HepG2 (cell line): ENCODE measurements around the gene IFIT3. TPM values are rescaled to one million over a fixed set of nuclear protein-coding genes. Genes with fewer than 3 reads are reported as not detected.

Experiments
- ATAC-seq: fragments of 200-7000 bp; cut with Tn5 transposase; 3 replicates; pipeline ENCODE4 v1.9.1; 2020; ENCODE audit warnings: mild to moderate bottlenecking, moderate library complexity
- BruUV-seq: library from RNA; stranded (reverse); fragments of 400-500 nt; replicated peaks from 2 replicates; lab custom pipeline; 2021; lab: Mats Ljungman, UMichigan
- CTCF ChIA-PET: fragments of 300-600 bp; formaldehyde crosslinking; extraction: SDS; loops from one replicate; lab custom pipeline; 2021; ENCODE audit warnings: low total read pairs, inconsistent platforms, low intra/inter-chr PET ratio; lab: Yijun Ruan, JAX
- POLR2A ChIA-PET: fragments of 350-600 bp; sonication (Branson Sonifier 250); formaldehyde crosslinking; loops from one replicate; lab custom pipeline; 2020; ENCODE audit warnings: antibody characterized with exemption, inconsistent platforms; lab: Yijun Ruan, JAX
- DNase-seq: peaks from one replicate; pipeline ENCODE4 v3.0.0-alpha.2; 2015; ENCODE audit warnings: low spot score
- FAIRE-seq: peaks from 3 replicates; lab custom pipeline; 2011; peaks lifted over from hg19 to GRCh38; lab: Jason Lieb, UNC
- H2AFZ ChIP-seq: one replicate; pipeline ENCODE4 v1.6.1; 2011; ENCODE audit warnings: low read length, inconsistent platforms
- H3K27ac ChIP-seq: fragments of 300-600 bp; 3 replicates; pipeline ENCODE4 v1.8.0; 2011; ENCODE audit warnings: mixed run types, mild to moderate bottlenecking, mixed read lengths, low read length, inconsistent platforms; ENCODE audit not compliant: insufficient read depth; ENCODE audit errors: extremely low read length
- H3K27me3 ChIP-seq, 2 experiments: fragments of 200-600 bp in 1 of 2; 2 replicates in 1 of 2; 3 replicates in 1 of 2; pipeline versions ENCODE4 v1.6.0 to v1.8.0; 2011; ENCODE audit warnings: low read length in 2 of 2, mild to moderate bottlenecking in 2 of 2, moderate library complexity in 2 of 2, inconsistent platforms in 1 of 2; ENCODE audit not compliant: insufficient read depth in 2 of 2, control insufficient read depth in 1 of 2
- H3K36me3 ChIP-seq, 2 experiments: fragments of 200-600 bp in 1 of 2; replicated peaks in 1 of 2; 2 replicates in 1 of 2; 3 replicates in 1 of 2; pipeline versions ENCODE4 v1.5.1 to v1.8.0; 2011; ENCODE audit warnings: low read length in 2 of 2, inconsistent platforms in 1 of 2; ENCODE audit not compliant: insufficient read depth in 2 of 2, control insufficient read depth in 1 of 2
- H3K4me1 ChIP-seq: 2 replicates; pipeline ENCODE4 v1.5.1; 2012; ENCODE audit warnings: low read length, inconsistent platforms; ENCODE audit not compliant: insufficient read depth
- H3K4me2 ChIP-seq: 2 replicates; pipeline ENCODE4 v1.6.0; 2011; ENCODE audit warnings: low read depth, low read length, inconsistent platforms
- H3K4me3 ChIP-seq, 3 experiments: fragments of 200-600 bp in 1 of 3; sonication (generic), shearing (Covaris generic) in 1 of 3; replicated peaks in 1 of 3; 2 replicates each; pipeline ENCODE4 v1.5.1; 2011 to 2016; ENCODE audit warnings: low read length in 3 of 3, inconsistent platforms in 2 of 3, low read depth in 2 of 3, mild to moderate bottlenecking in 2 of 3, control low read depth in 1 of 3, mixed read lengths in 1 of 3; ENCODE audit not compliant: insufficient read depth in 1 of 3
- H3K79me2 ChIP-seq: one replicate; pipeline ENCODE4 v1.6.1; 2011; ENCODE audit warnings: low read length, inconsistent platforms; ENCODE audit not compliant: insufficient read depth
- H3K9ac ChIP-seq: 2 replicates; pipeline ENCODE4 v1.6.0; 2011; ENCODE audit warnings: mild to moderate bottlenecking, low read depth, low read length, inconsistent platforms; ENCODE audit not compliant: insufficient read depth
- H3K9me3 ChIP-seq: 2 replicates; pipeline ENCODE4 v1.5.1; 2012; ENCODE audit warnings: mild to moderate bottlenecking, low read length
- H4K20me1 ChIP-seq: 2 replicates; pipeline ENCODE4 v1.6.0; 2011; ENCODE audit warnings: inconsistent platforms, mild to moderate bottlenecking, low read length, moderate library complexity; ENCODE audit not compliant: insufficient read depth
- ATF7-NPFF ChIP-seq: sonication (generic); formaldehyde crosslinking; IDR thresholded peaks from 2 replicates; pipeline ENCODE4 v1.8.1; 2023; ENCODE audit warnings: mild to moderate bottlenecking, low read depth, missing genetic modification reagents, moderate library complexity
- DNMT1 ChIP-seq: sonication (generic); formaldehyde crosslinking; IDR thresholded peaks from 2 replicates; pipeline ENCODE4 v1.5.1; 2020; ENCODE audit warnings: mild to moderate bottlenecking, missing genetic modification reagents
- ELF3 ChIP-seq: IDR thresholded peaks from 2 replicates; pipeline ENCODE4 v1.6.1; 2016; ENCODE audit warnings: missing genetic modification reagents, missing compliant biosample characterization
- HHEX ChIP-seq: IDR thresholded peaks from 2 replicates; pipeline ENCODE4 v1.6.1; 2016; ENCODE audit warnings: control low read depth
- KAT2B ChIP-seq: fragments of 150-350 bp; IDR thresholded peaks from 2 replicates; pipeline ENCODE4 v1.6.1; 2014; ENCODE audit warnings: low read depth, low read length, borderline replicate concordance
- NONO ChIP-seq, 2 experiments: fragments of 450-650 bp in 1 of 2; sonication (generic) in 1 of 2; formaldehyde crosslinking in 1 of 2; IDR thresholded peaks in 1 of 2; conservative IDR thresholded peaks in 1 of 2; 2 replicates each; pipeline versions ENCODE4 v1.6.1 to v1.8.0; 2017 to 2022; ENCODE audit warnings: mild to moderate bottlenecking in 1 of 2, missing genetic modification reagents in 1 of 2, moderate library complexity in 1 of 2
- TOPORS ChIP-seq: sonication (generic); formaldehyde crosslinking; IDR thresholded peaks from 2 replicates; pipeline ENCODE4 v1.8.0; 2023; ENCODE audit warnings: mild to moderate bottlenecking, missing genetic modification reagents
- ZNF180 ChIP-seq: sonication (generic); formaldehyde crosslinking; IDR thresholded peaks from 2 replicates; pipeline ENCODE4 v1.4.0; 2020; ENCODE audit warnings: low read depth, missing genetic modification reagents, borderline replicate concordance
- ZNF275 ChIP-seq: sonication (generic); formaldehyde crosslinking; IDR thresholded peaks from 2 replicates; pipeline ENCODE4 v1.8.0; 2022; ENCODE audit warnings: missing genetic modification reagents, mild to moderate bottlenecking, inconsistent platforms, borderline replicate concordance
- ZNF572 ChIP-seq: sonication (generic); formaldehyde crosslinking; IDR thresholded peaks from 2 replicates; pipeline ENCODE4 v1.5.1; 2020; ENCODE audit warnings: mild to moderate bottlenecking, missing genetic modification reagents
- ZNF616 ChIP-seq: sonication (generic); formaldehyde crosslinking; IDR thresholded peaks from 2 replicates; pipeline ENCODE4 v1.5.0; 2020; ENCODE audit warnings: low read depth, mild to moderate bottlenecking, missing genetic modification reagents
- WGBS: methylation state at CpG from one replicate; pipeline ENCODE4 v1.1.6; 2017; ENCODE audit warnings: low lambda C conversion rate; 5-methylcytosine and 5-hydroxymethylcytosine counted together
- in situ Hi-C: cut with HindIII; loops from 2 replicates; pipeline ENCODE4 v1.10.0; 2017; ENCODE audit warnings: low pct_unique_long_range_greater_than_20kb; ENCODE audit not compliant: extremely low pct_ligation_motif_present
- intact Hi-C: fragments of 100-400 bp; cut with micrococcal nuclease; formaldehyde crosslinking; loops from one replicate; pipeline ENCODE4 v1.10.0; 2022; ENCODE audit not compliant: unreplicated experiment
- polyA plus RNA-seq, 8 experiments: library from polyadenylated mRNA; depleted of rRNA in 3 of 8; stranded (reverse) in 7 of 8; unstranded in 1 of 8; fragments of >200 nt; fragmentation: Illumina TruSeq in 4 of 8; extraction: Trizol in 4 of 8; gene quantifications; 2 replicates each; pipeline versions ENCODE4 v1.2.1 to v1.2.3, GENCODE V29; 2011 to 2016; ENCODE audit warnings: low read depth in 4 of 8, missing spikeins in 1 of 8, mixed read lengths in 1 of 8; ENCODE audit not compliant: insufficient read depth in 1 of 8
- total RNA-seq, 5 experiments: library from RNA; depleted of rRNA; stranded (reverse); fragments of >200 nt; fragmentation: Illumina TruSeq; extraction: Trizol; gene quantifications; 2 replicates each; pipeline ENCODE4 v1.2.3, GENCODE V29; 2016; ENCODE audit warnings: low read depth in 1 of 5
- TF ChIP-seq, protein P1 (sequence below): IDR thresholded peaks from 2 replicates; pipeline ENCODE4 v1.6.1; 2016; ENCODE audit warnings: missing compliant biosample characterization, missing genetic modification reagents, borderline replicate concordance
- TF ChIP-seq, protein P2 (sequence below): sonication (generic); formaldehyde crosslinking; IDR thresholded peaks from 2 replicates; pipeline ENCODE4 v1.4.0; 2020; ENCODE audit warnings: low read depth, mild to moderate bottlenecking, missing genetic modification reagents

The IFIT3 gene
- total and polyA plus RNA-seq, 2 of the 13 experiments (the other 11 are each of a cell fraction or from before 2014, with no cell fraction given), result 0.48 to 3.1 TPM

GRCh38 chr10:89357096-89357495 is 29.3 kb downstream of the IFIT3 start:
- no peaks in the 10 kb centered on the region for H3K36me3 ChIP-seq
- H3K9ac ChIP-seq, result no peak overlapping the region
- 50% methylated on average over 1 of the region's 1 CpG for WGBS
- no peaks in the 10 kb centered on the region for H3K9me3 ChIP-seq
- H3K27ac ChIP-seq, result no peak overlapping the region
- TF ChIP-seq HHEX, result no peak
- TF ChIP-seq DNMT1, result no peak
- no peak for TF ChIP-seq ZNF616 (CRISPR knock-in tag)
- TF ChIP-seq ZNF572, result no peak
- TF ChIP-seq, protein P1, sequence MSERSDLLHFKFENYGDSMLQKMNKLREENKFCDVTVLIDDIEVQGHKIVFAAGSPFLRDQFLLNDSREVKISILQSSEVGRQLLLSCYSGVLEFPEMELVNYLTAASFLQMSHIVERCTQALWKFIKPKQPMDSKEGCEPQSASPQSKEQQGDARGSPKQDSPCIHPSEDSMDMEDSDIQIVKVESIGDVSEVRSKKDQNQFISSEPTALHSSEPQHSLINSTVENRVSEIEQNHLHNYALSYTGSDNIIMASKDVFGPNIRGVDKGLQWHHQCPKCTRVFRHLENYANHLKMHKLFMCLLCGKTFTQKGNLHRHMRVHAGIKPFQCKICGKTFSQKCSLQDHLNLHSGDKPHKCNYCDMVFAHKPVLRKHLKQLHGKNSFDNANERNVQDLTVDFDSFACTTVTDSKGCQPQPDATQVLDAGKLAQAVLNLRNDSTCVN (CRISPR knock-in tag), result no peak
- H3K4me1 ChIP-seq, result peaks cover 14% of the 10 kb centered on the region
- H3K4me2 ChIP-seq, result no peak overlapping the region
- FAIRE-seq (no peak), DNase-seq (no peak), ATAC-seq (no peak)
- H3K27me3 ChIP-seq, result no peaks in the 10 kb centered on the region
- no peaks in the 10 kb centered on the region for H4K20me1 ChIP-seq
- CTCF ChIA-PET, result no interaction called here
- H3K4me3 ChIP-seq, result no peak overlapping the region
- no TSS peak for BruUV-seq
- H3K79me2 ChIP-seq, result no peaks in the 10 kb centered on the region
- H2AFZ ChIP-seq, result no peak overlapping the region
- in situ Hi-C loops (no loop called here), intact Hi-C loops (loop anchor here (5.0 kb wide), 1 partner anchor 1085 kb away; no protein-coding TSS in a partner anchor)
- POLR2A ChIA-PET, result no interaction called here

- H3K4me3 ChIP-seq, result no peak overlapping the region
- DNase-seq (no peak), ATAC-seq (no peak), FAIRE-seq (no peak)
- no peak overlapping the region for H3K4me2 ChIP-seq
- CTCF ChIA-PET, result no interaction called here
- 66% methylated on average over 2 of the region's 2 CpGs for WGBS
- no peak overlapping the region for H3K9ac ChIP-seq
- H4K20me1 ChIP-seq, result no peaks in the 10 kb centered on the region
- no peaks in the 10 kb centered on the region for H3K79me2 ChIP-seq
- POLR2A ChIA-PET, result no interaction called here
- no peak overlapping the region for H3K27ac ChIP-seq
- H3K36me3 ChIP-seq, result no peaks in the 10 kb centered on the region
- H3K4me1 ChIP-seq, result peaks cover 5% of the 10 kb centered on the region
- no peaks in the 10 kb centered on the region for H3K9me3 ChIP-seq
- no peaks in the 10 kb centered on the region for H3K27me3 ChIP-seq
- BruUV-seq, result no TSS peak
- no peak overlapping the region for H2AFZ ChIP-seq
- in situ Hi-C loops, result no loop called here
- intact Hi-C loops, result loop anchor here (2.0 to 5.0 kb wide), 2 partner anchors 15 to 1084 kb away; no protein-coding TSS in a partner anchor
- TF ChIP-seq KAT2B (no peak), ATF7-NPFF (CRISPR knock-in tag) (no peak), NONO (IDR thresholded peaks at IDR 0.05) (no peak), NONO (CRISPR knock-in tag; conservative IDR thresholded peaks at IDR 0.05) (no peak), ELF3 (no peak), ZNF180 (CRISPR knock-in tag) (no peak), TOPORS (CRISPR knock-in tag) (no peak), ZNF275 (CRISPR knock-in tag) (no peak)
- TF ChIP-seq, protein P2, sequence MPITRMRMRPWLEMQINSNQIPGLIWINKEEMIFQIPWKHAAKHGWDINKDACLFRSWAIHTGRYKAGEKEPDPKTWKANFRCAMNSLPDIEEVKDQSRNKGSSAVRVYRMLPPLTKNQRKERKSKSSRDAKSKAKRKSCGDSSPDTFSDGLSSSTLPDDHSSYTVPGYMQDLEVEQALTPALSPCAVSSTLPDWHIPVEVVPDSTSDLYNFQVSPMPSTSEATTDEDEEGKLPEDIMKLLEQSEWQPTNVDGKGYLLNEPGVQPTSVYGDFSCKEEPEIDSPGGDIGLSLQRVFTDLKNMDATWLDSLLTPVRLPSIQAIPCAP (CRISPR knock-in tag), result no peak
Measured at GRCh38 chr10:89357975-89358374, 30.2 kb downstream of the IFIT3 start.
